CD4-positive, alpha-beta T cell treated with Interleukin-2 at 100 ng/mL for 4 hours (primary cell): Measurements from ENCODE around the gene CALHM4.
"Not testable (repeated sequence)": the region's sequence is repeated elsewhere in the genome, so short reads cannot be mapped to it uniquely, and the experiment has no call there.

Experiments
- DNase-seq: peaks from one replicate; pipeline ENCODE4 v3.0.0-alpha.2; 2020; ENCODE audit warnings: low spot score

CALHM4 gene

DNA sequence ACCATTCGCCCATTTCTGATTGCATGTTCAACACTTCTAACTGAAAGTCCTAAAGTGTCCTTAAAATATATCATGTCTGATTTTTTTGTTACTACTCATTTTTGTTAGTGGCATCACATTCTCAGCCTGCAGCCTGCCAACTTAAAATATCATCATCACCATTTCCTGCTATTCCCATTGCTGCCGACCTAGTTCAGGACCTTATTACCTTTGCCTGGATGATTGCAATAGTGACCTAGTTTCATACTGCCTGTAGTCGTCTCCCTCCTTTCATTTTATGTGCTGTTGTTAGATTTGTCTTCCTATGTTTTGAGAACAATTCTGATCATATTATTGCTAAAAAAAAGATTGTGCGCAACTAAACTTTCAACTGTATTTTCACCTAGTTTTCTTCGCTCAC lies 23.9 kb downstream of the CALHM4 start:
- DNase-seq = no peak

DNA sequence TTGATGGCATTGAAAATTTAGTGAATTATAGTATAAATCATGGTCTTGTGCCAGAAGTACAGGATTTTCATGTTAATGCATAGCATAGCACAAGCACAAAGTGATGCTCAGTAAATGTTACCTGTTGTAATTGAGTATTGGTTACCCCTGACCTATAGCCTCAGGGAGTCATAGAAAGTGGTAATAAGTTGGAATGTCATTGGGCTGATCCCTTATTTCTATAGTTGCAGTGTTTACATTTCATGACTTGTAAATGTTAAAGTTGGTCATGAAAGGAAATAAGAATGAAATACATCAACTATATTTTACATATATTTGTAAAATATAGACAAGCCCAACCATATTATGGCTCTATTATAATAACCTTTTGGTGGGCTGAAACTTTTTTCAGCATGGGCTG lies 24.8 kb downstream of the CALHM4 start:
- no peak for DNase-seq

DNA sequence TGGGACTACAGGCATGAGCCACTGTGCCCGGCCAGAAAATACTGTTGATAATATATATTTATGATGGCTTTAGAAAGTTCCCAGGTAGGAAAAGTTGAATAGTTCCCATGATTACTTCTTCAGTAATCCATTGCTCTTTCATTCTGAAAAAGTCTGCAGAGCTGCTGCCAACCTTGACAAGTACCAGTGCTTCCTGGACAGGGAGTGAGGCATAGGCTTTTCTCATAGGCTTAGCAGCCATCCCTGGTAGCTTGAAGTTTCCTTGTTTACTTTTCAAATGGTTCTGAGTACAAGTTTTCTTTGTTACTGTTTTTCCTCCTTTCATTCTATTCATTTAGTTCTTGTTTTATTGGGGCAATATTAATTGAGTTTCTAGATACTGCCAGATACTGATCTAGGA lies 25.6 kb downstream of the CALHM4 start:
- no peak for DNase-seq

DNA sequence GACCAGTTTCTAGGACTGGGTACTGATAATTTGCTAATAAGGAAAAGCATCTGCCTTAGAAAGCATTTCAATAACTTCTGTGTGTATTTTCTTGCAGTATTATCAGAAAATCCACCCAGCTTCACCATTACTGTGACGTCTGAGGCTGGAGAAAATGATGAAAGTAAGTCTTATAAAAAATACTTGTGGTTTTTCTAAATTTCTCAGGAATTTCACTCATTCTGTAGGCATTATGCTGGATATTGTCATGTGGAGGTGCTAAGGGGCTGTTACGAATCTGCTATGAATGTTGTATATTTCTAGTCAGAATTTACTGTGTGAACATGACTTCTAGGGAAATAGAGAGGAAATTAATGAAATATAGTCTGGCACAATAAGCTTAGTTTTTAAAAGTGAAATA lies 26.6 kb downstream of the CALHM4 start:
- no peak for DNase-seq

DNA sequence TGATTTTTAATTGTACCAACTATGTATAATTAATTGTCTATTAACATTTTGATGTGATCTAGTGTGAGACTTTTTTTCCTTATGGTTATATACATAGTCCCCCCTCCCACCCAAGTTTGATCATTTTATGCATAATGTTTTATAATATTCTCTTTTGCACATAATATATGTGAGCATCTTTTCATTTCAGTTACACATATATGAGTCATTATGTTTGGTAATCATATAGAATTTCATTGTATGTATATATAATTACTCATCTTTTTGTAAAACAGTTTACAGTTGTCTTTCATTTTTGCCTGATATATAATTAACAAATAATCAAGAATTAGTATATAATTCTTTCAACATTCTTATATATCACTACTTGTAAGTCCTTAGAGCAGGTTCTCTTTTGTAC lies 32.7 kb downstream of the CALHM4 start:
- DNase-seq = no peak

DNA sequence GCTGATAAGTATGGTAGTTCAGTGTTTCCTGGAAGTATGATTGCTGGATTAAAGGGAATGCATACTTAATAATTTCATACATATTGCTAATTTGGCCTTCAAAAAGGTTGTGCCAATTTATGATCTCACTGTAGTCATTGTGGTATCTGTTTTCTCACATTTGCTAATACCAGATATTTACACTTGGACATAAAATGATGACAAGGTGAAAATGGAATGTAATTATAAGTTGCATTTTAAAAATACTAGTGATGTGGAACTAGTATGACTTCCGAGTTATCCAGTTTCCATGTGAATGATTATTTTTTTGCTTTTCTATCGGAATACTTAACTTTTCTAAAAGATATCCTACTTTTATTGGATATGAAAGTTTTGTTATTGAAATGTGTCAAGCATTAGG lies 33.2 kb downstream of the CALHM4 start:
- DNase-seq = no peak

DNA sequence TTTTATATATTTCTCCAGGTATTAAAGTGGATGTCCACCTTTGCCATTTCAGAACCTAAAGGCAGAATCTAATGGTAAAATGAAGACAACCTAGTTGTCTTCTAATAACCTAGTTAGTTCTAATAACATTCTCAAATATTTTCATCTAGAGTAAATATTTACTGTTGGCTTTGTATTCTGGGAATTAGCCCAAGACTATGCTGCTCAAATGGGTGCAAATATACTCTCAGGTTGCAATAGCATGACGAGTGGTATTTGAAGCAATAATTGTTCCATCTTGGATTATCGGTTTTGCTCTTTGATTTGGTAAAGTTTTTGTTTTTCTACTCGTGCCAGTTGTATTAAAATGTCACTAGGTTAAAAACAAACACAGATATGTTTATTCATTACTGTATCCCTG lies 41.7 kb downstream of the CALHM4 start:
- DNase-seq = no peak

DNA sequence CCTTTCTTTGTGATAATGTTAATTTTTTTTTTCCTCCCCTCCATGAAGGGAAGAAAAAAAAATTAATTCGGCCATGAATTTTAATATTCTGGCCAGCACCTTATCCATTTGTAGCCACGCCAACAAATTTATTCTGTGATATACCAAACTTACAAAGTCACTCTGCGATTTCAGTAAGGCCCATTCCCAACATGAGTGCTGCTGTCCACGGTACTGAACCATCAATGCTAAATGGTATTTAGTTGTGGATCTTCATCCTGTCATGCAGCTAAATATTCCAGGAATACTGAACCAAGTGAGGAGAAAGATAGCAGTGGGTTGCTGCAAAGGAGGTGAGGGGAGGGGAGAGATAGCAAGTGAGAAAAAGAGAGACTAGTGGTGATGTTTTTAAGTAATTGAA lies 43.3 kb downstream of the CALHM4 start:
- DNase-seq = no peak

DNA sequence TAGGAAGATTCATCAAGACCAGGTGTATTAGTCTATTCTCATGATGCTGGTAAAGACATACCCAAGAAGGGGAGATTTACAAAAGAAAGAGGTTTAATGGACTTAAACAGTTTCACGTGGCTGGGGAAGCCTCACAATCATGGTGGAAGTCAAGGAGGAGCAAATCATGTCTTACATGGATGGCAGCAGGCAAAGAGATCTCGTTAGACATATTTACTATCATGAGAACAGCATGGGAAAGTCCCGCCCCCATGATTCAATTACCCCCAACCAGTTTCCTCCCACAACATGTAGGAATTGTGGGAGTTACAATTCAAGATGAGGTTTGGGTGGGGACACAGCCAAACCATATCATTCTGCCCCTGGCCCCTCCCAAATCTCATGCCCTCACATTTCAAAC lies 50.4 kb downstream of the CALHM4 start:
- not testable (repeated sequence) for DNase-seq

DNA sequence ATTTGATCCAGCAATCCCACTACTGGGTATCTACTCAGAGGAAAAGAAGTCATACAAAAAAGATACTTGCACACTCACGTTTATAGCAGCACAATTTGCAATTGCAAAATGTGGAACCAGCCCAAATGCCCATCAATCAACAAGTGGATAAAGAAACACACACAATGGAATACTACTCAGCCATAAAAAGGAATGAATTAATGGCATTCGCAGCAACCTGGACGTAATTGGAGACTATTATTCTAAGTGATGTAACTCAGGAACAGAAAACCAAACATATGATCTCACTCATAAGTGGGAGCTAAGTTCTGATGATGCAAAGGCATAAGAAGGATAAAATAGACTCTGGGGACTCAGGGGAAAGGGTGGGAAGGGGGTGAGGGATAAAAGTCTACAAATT lies 51.3 kb downstream of the CALHM4 start:
- not testable (repeated sequence) for DNase-seq

DNA sequence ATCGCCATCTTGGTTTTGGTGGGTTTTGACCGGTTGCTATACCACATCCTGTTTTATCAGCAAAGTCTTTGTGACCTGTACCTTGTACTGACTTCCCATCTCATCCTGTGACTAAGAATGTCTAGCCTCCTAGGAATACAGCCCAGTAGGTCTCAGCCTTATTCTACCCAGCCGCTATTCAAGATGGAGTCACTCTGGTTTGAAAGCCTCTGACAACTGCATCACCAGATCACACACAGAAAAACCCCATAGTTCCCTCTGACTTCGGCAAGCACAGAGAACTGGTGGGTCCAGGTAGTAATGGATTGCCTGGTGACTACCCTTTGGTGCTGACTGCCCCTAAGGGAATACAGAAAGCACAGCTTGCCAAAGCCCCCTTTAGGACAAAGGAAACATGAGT lies 52.4 kb downstream of the CALHM4 start:
- DNase-seq = no peak
